GM23338 (cell line): ENCODE measurements around the gene CD46. TPM values are rescaled to one million over a fixed set of nuclear protein-coding genes. Genes with fewer than 3 reads are reported as not detected.

Experiments used
- ATAC-seq: fragments of 200-7000 bp; cut with Tn5 transposase; 3 replicates; pipeline ENCODE4 v1.9.1; 2020
- DNase-seq: peaks from one replicate; pipeline ENCODE4 v3.0.0-alpha.2; 2015; ENCODE audit warnings: low spot score
- H2AFZ ChIP-seq: fragments of 200-600 bp; sonication (generic); 2 replicates; pipeline ENCODE4 v1.8.0; 2016; ENCODE audit warnings: antibody characterized with exemption, mild to moderate bottlenecking, moderate library complexity
- H3F3A ChIP-seq: fragments of 200-600 bp; sonication (generic); replicated peaks from 2 replicates; pipeline ENCODE4 v1.8.0; 2017; ENCODE audit warnings: antibody characterized with exemption, mixed run types, low read depth
- H3K27ac ChIP-seq: fragments of 200-600 bp; sonication (generic); 2 replicates; pipeline ENCODE4 v1.6.1; 2016; ENCODE audit warnings: low read depth
- H3K27me3 ChIP-seq: fragments of 200-600 bp; sonication (generic); 2 replicates; pipeline ENCODE4 v1.8.0; 2016; ENCODE audit warnings: mild to moderate bottlenecking, mixed run types, moderate library complexity; ENCODE audit not compliant: insufficient read depth
- H3K36me3 ChIP-seq: fragments of 200-600 bp; sonication (generic); 2 replicates; pipeline ENCODE4 v1.8.0; 2016; ENCODE audit warnings: mild to moderate bottlenecking; ENCODE audit not compliant: insufficient read depth
- H3K4me1 ChIP-seq: fragments of 200-600 bp; sonication (generic); 2 replicates; pipeline ENCODE4 v1.8.0; 2016; ENCODE audit warnings: mild to moderate bottlenecking, moderate library complexity; ENCODE audit not compliant: insufficient read depth
- H3K4me2 ChIP-seq: fragments of 200-600 bp; sonication (generic); 2 replicates; pipeline ENCODE4 v1.7.1; 2017; ENCODE audit warnings: mixed run types
- H3K4me3 ChIP-seq: fragments of 200-600 bp; sonication (generic); 2 replicates; pipeline ENCODE4 v1.6.1; 2016; ENCODE audit warnings: mixed run types
- H3K79me2 ChIP-seq: fragments of 200-600 bp; sonication (generic); replicated peaks from 2 replicates; pipeline ENCODE4 v1.8.0; 2017; ENCODE audit warnings: mild to moderate bottlenecking; ENCODE audit not compliant: insufficient read depth
- H3K9me2 ChIP-seq: fragments of 200-600 bp; sonication (generic); 2 replicates; pipeline ENCODE4 v1.8.0; 2017; ENCODE audit not compliant: insufficient read depth
- H4K20me1 ChIP-seq: fragments of 200-600 bp; sonication (generic); replicated peaks from 2 replicates; pipeline ENCODE4 v1.8.0; 2017; ENCODE audit warnings: mild to moderate bottlenecking; ENCODE audit not compliant: insufficient read depth
- H3K27ac Mint-ChIP-seq: 2 replicates; pipeline ENCODE4 v1.8.0; 2020; ENCODE audit warnings: inconsistent platforms, mild to moderate bottlenecking, moderate library complexity, mixed read lengths
- H3K27me3 Mint-ChIP-seq: 3 replicates; pipeline ENCODE4 v1.8.0; 2022; ENCODE audit warnings: low read depth, mild to moderate bottlenecking, moderate library complexity, mixed read lengths, inconsistent platforms; ENCODE audit not compliant: insufficient read depth, poor library complexity
- H3K36me3 Mint-ChIP-seq: 3 replicates; pipeline ENCODE4 v1.8.0; 2021; ENCODE audit warnings: low read depth, mild to moderate bottlenecking, inconsistent platforms, moderate library complexity, mixed read lengths
- H3K4me1 Mint-ChIP-seq: 3 replicates; pipeline ENCODE4 v1.8.0; 2020; ENCODE audit warnings: mild to moderate bottlenecking, inconsistent platforms, mixed read lengths
- H3K4me3 Mint-ChIP-seq: 3 replicates; pipeline ENCODE4 v1.8.0; 2021; ENCODE audit warnings: moderate library complexity, mild to moderate bottlenecking, inconsistent platforms, mixed read lengths
- H3K9me3 Mint-ChIP-seq: 3 replicates; pipeline ENCODE4 v1.8.0; 2020; ENCODE audit warnings: moderate library complexity, mild to moderate bottlenecking, inconsistent platforms, mixed read lengths
- CREB1 ChIP-seq: fragments of 250-450 bp; sonication (Bioruptor Pico); IDR thresholded peaks from 2 replicates; pipeline ENCODE4 v1.5.0; 2020; ENCODE audit warnings: low read depth, mild to moderate bottlenecking, moderate library complexity
- EZH2 ChIP-seq: fragments of 200-600 bp; sonication (generic); IDR thresholded peaks from one replicate; pipeline ENCODE4 v1.8.0; 2017; ENCODE audit warnings: antibody characterized with exemption, mild to moderate bottlenecking, low read depth; ENCODE audit not compliant: unreplicated experiment
- EZH2phosphoT487 ChIP-seq: fragments of 200-600 bp; sonication (generic); IDR thresholded peaks from one replicate; pipeline ENCODE4 v1.8.1; 2018; ENCODE audit warnings: antibody characterized with exemption; ENCODE audit not compliant: unreplicated experiment
- JUNB ChIP-seq: IDR thresholded peaks from one replicate; pipeline ENCODE4 v1.6.1; 2016; ENCODE audit warnings: antibody characterized with exemption; ENCODE audit not compliant: unreplicated experiment
- NANOG ChIP-seq: IDR thresholded peaks from 2 replicates; pipeline ENCODE4 v1.6.1; 2016; ENCODE audit warnings: antibody characterized with exemption, borderline replicate concordance
- POLR2AphosphoS5 ChIP-seq: IDR thresholded peaks from 2 replicates; pipeline ENCODE4 v1.6.1; 2016; ENCODE audit warnings: antibody characterized with exemption, low read depth
- STAT1 ChIP-seq: IDR thresholded peaks from one replicate; pipeline ENCODE4 v1.6.1; 2016; ENCODE audit warnings: antibody characterized with exemption; ENCODE audit not compliant: unreplicated experiment
- ZNF114 ChIP-seq: fragments of 250-450 bp; sonication (Bioruptor Pico); IDR thresholded peaks from 2 replicates; pipeline ENCODE4 v1.5.0; 2020; ENCODE audit warnings: mild to moderate bottlenecking, moderate library complexity
- ZNF331 ChIP-seq: fragments of 250-450 bp; sonication (Bioruptor Pico); IDR thresholded peaks from 2 replicates; pipeline ENCODE4 v1.5.0; 2020; ENCODE audit warnings: low read depth, mild to moderate bottlenecking, moderate library complexity
- ZNF462 ChIP-seq: fragments of 250-450 bp; sonication (Bioruptor Pico); IDR thresholded peaks from 2 replicates; pipeline ENCODE4 v1.5.0; 2020; ENCODE audit warnings: mild to moderate bottlenecking, moderate library complexity
- polyA plus RNA-seq: library from polyadenylated mRNA; unstranded; fragments of >200 nt; fragmentation: Nextera tagmentation; extraction: Ambion mirVana; gene quantifications from 2 replicates; pipeline ENCODE4 v1.2.1, GENCODE V29; 2016
- total RNA-seq: library from RNA; depleted of rRNA; stranded (reverse); fragments of >200 nt; shearing (Covaris generic); gene quantifications from 2 replicates; pipeline ENCODE4 v1.2.3, GENCODE V29; 2014
- TF ChIP-seq, protein P1 (sequence below), 2 experiments: fragments of 200-600 bp in 1 of 2; sonication (generic) in 1 of 2; conservative IDR thresholded peaks; 2 replicates each; pipeline versions ENCODE4 v1.5.1 to v1.6.1; 2016 to 2017; ENCODE audit warnings: antibody characterized with exemption in 2 of 2, low read depth in 2 of 2, mild to moderate bottlenecking in 2 of 2, moderate library complexity in 1 of 2
- TF ChIP-seq, protein P2 (sequence below): IDR thresholded peaks from one replicate; pipeline ENCODE4 v1.6.1; 2018; ENCODE audit warnings: antibody characterized with exemption; ENCODE audit not compliant: unreplicated experiment
- TF ChIP-seq, protein P3 (sequence below): IDR thresholded peaks from 2 replicates; pipeline ENCODE4 v1.6.1; 2016; ENCODE audit warnings: antibody characterized with exemption

Gene CD46
- total and polyA plus RNA-seq, 2 experiments from 2014 or later = 199 to 209 TPM

GRCh38 chr1:207842506-207842905 is 90.7 kb downstream of the CD46 start (continued):
- TF ChIP-seq ZNF462 (CRISPR knock-in tag) (no peak), CREB1 (CRISPR knock-in tag) (no peak), ZNF114 (CRISPR knock-in tag) (no peak), EZH2 (no peak), EZH2phosphoT487 (no peak)

DNA sequence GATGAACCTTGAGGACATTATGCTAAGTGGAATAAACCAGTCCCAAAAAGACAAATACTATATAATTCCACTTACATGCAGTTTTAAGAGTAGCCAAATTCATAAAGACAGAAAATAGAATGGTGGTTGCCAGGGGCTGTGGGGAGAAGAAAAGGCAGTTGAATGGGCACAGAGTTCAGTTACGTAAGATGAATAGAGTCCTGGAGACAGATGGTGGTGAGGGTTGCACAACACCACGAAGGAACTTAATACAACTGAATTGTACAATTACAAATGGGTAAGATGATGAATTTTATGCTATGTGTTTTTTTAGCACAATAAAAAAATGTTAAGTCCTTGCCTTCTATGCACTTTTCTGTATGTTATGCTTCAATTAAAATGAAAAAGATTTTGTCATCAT is 92.5 kb downstream of the CD46 start:
- H3K4me1 Mint-ChIP-seq = peaks cover 7% of the 10 kb centered on the region; the same call in 1 of the 3 replicates
- H3K79me2 ChIP-seq = no peaks in the 10 kb centered on the region
- TF ChIP-seq JUNB (no peak), EZH2 (no peak), NANOG (no peak), STAT1 (no peak), POLR2AphosphoS5 (no peak), EZH2phosphoT487 (no peak), ZNF331 (no peak), CREB1 (CRISPR knock-in tag) (no peak), ZNF114 (CRISPR knock-in tag) (no peak)
- TF ChIP-seq, protein P1, sequence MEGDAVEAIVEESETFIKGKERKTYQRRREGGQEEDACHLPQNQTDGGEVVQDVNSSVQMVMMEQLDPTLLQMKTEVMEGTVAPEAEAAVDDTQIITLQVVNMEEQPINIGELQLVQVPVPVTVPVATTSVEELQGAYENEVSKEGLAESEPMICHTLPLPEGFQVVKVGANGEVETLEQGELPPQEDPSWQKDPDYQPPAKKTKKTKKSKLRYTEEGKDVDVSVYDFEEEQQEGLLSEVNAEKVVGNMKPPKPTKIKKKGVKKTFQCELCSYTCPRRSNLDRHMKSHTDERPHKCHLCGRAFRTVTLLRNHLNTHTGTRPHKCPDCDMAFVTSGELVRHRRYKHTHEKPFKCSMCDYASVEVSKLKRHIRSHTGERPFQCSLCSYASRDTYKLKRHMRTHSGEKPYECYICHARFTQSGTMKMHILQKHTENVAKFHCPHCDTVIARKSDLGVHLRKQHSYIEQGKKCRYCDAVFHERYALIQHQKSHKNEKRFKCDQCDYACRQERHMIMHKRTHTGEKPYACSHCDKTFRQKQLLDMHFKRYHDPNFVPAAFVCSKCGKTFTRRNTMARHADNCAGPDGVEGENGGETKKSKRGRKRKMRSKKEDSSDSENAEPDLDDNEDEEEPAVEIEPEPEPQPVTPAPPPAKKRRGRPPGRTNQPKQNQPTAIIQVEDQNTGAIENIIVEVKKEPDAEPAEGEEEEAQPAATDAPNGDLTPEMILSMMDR (conservative IDR thresholded peaks at IDR 0.05; ENCODE audit: low read depth in 2 of 2) = no peak
- TF ChIP-seq, protein P2, sequence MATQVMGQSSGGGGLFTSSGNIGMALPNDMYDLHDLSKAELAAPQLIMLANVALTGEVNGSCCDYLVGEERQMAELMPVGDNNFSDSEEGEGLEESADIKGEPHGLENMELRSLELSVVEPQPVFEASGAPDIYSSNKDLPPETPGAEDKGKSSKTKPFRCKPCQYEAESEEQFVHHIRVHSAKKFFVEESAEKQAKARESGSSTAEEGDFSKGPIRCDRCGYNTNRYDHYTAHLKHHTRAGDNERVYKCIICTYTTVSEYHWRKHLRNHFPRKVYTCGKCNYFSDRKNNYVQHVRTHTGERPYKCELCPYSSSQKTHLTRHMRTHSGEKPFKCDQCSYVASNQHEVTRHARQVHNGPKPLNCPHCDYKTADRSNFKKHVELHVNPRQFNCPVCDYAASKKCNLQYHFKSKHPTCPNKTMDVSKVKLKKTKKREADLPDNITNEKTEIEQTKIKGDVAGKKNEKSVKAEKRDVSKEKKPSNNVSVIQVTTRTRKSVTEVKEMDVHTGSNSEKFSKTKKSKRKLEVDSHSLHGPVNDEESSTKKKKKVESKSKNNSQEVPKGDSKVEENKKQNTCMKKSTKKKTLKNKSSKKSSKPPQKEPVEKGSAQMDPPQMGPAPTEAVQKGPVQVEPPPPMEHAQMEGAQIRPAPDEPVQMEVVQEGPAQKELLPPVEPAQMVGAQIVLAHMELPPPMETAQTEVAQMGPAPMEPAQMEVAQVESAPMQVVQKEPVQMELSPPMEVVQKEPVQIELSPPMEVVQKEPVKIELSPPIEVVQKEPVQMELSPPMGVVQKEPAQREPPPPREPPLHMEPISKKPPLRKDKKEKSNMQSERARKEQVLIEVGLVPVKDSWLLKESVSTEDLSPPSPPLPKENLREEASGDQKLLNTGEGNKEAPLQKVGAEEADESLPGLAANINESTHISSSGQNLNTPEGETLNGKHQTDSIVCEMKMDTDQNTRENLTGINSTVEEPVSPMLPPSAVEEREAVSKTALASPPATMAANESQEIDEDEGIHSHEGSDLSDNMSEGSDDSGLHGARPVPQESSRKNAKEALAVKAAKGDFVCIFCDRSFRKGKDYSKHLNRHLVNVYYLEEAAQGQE = no peak
- TF ChIP-seq, protein P3, sequence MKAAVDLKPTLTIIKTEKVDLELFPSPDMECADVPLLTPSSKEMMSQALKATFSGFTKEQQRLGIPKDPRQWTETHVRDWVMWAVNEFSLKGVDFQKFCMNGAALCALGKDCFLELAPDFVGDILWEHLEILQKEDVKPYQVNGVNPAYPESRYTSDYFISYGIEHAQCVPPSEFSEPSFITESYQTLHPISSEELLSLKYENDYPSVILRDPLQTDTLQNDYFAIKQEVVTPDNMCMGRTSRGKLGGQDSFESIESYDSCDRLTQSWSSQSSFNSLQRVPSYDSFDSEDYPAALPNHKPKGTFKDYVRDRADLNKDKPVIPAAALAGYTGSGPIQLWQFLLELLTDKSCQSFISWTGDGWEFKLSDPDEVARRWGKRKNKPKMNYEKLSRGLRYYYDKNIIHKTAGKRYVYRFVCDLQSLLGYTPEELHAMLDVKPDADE = no peak

More for the DNA sequence above, 92.5 kb downstream of the CD46 start:
- Histone ChIP-seq H3K27me3 (no peaks in the 10 kb centered on the region), H3K36me3 (no peaks in the 10 kb centered on the region), H2AFZ (no peak overlapping the region), H3K27ac (no peak overlapping the region), H3K4me1 (no peaks in the 10 kb centered on the region), H3K4me3 (no peak overlapping the region), H3K9me2 (no peaks in the 10 kb centered on the region), H3K4me2 (no peak overlapping the region), H4K20me1 (no peaks in the 10 kb centered on the region), H3F3A (no peaks in the 10 kb centered on the region)
- ATAC-seq (no peak), DNase-seq (no peak)
- H3K27me3 Mint-ChIP-seq = peaks cover 4% of the 10 kb centered on the region
- no peak overlapping the region for H3K4me3 Mint-ChIP-seq
- no peak overlapping the region for H3K27ac Mint-ChIP-seq
- no peaks in the 10 kb centered on the region for H3K9me3 Mint-ChIP-seq
- H3K36me3 Mint-ChIP-seq = no peaks in the 10 kb centered on the region
